SK-N-MC (cell line): ENCODE data around the gene LTBP2.
"Not testable (repeated sequence)": the region's sequence is repeated elsewhere in the genome, so short reads cannot be mapped to it uniquely, and the experiment has no call there.

Experiments
- FOXP2 ChIP-seq: optimal IDR thresholded peaks from 2 replicates; pipeline ENCODE3; 2011; ENCODE audit warnings: mild to moderate bottlenecking, moderate library complexity; ENCODE audit not compliant: insufficient read depth; ENCODE audit errors: extremely low read length, control extremely low read depth
- POLR2AphosphoS5 ChIP-seq: IDR thresholded peaks from 2 replicates; pipeline ENCODE4 v1.6.1; 2012; ENCODE audit warnings: mild to moderate bottlenecking, low read depth, low read length, borderline replicate concordance

- not testable (repeated sequence) for TF ChIP-seq POLR2AphosphoS5, FOXP2
These were observed 157.6 kb downstream of the LTBP2 start for GRCh38 chr14:74454397-74454796.
